SK-N-SH treated with all-trans-retinoic acid at 6 μM for 48 hours (cell line): ENCODE results near the gene RGS6.

Experiments used
- ATAC-seq: fragments of 200-7000 bp; cut with Tn5 transposase; 3 replicates; pipeline ENCODE4 v1.9.1; 2020; ENCODE audit warnings: mild to moderate bottlenecking, moderate library complexity
- ARNTL ChIP-seq: fragments of 450-650 bp; formaldehyde crosslinking; IDR thresholded peaks from 2 replicates; pipeline ENCODE4 v1.5.0; 2020; ENCODE audit warnings: low read depth, mild to moderate bottlenecking, moderate library complexity, borderline replicate concordance
- BACH2 ChIP-seq: fragments of 250-450 bp; sonication (Bioruptor Pico); IDR thresholded peaks from 2 replicates; pipeline ENCODE4 v1.9.0; 2021; ENCODE audit warnings: mild to moderate bottlenecking, borderline replicate concordance
- CREB5 ChIP-seq: fragments of 250-450 bp; sonication (Bioruptor Pico); IDR thresholded peaks from 2 replicates; pipeline ENCODE4 v1.5.1; 2020; ENCODE audit warnings: low read depth, mild to moderate bottlenecking, moderate library complexity
- CSDC2 ChIP-seq: fragments of 250-450 bp; sonication (Bioruptor Pico); IDR thresholded peaks from 2 replicates; pipeline ENCODE4 v1.5.0; 2020; ENCODE audit warnings: mild to moderate bottlenecking, moderate library complexity
- CSRNP3 ChIP-seq: fragments of 250-450 bp; sonication (Bioruptor Pico); IDR thresholded peaks from 2 replicates; pipeline ENCODE4 v1.5.1; 2021; ENCODE audit warnings: mild to moderate bottlenecking, moderate library complexity
- ESRRG ChIP-seq: fragments of 250-450 bp; sonication (Bioruptor Pico); IDR thresholded peaks from 2 replicates; pipeline ENCODE4 v1.6.1; 2021; ENCODE audit warnings: mild to moderate bottlenecking
- GLIS3 ChIP-seq: fragments of 250-450 bp; sonication (Bioruptor Pico); IDR thresholded peaks from 2 replicates; pipeline ENCODE4 v1.5.0; 2020; ENCODE audit warnings: mild to moderate bottlenecking, moderate library complexity
- ISL1 ChIP-seq: fragments of 250-450 bp; sonication (Bioruptor Pico); IDR thresholded peaks from 2 replicates; pipeline ENCODE4 v2.1.2; 2022; ENCODE audit warnings: mild to moderate bottlenecking, moderate library complexity
- OSR1 ChIP-seq: fragments of 250-450 bp; sonication (Bioruptor Pico); IDR thresholded peaks from 2 replicates; pipeline ENCODE4 v1.8.0; 2022; ENCODE audit warnings: moderate library complexity, mild to moderate bottlenecking, inconsistent platforms
- PATZ1 ChIP-seq: fragments of 250-450 bp; sonication (Bioruptor Pico); IDR thresholded peaks from 2 replicates; pipeline ENCODE4 v1.8.0; 2020; ENCODE audit warnings: mild to moderate bottlenecking, moderate library complexity, borderline replicate concordance
- PPARA ChIP-seq: fragments of 250-450 bp; sonication (Bioruptor Pico); IDR thresholded peaks from 2 replicates; pipeline ENCODE4 v1.5.0; 2020; ENCODE audit warnings: mild to moderate bottlenecking, borderline replicate concordance
- RARB ChIP-seq: fragments of 250-450 bp; sonication (Bioruptor Pico); IDR thresholded peaks from 2 replicates; pipeline ENCODE4 v1.8.0; 2021; ENCODE audit warnings: mild to moderate bottlenecking, moderate library complexity
- SNAI2 ChIP-seq: fragments of 250-450 bp; sonication (Bioruptor Pico); IDR thresholded peaks from 2 replicates; pipeline ENCODE4 v1.5.0; 2020; ENCODE audit warnings: mild to moderate bottlenecking, moderate library complexity
- TCF4 ChIP-seq: fragments of 250-450 bp; sonication (Bioruptor Pico); IDR thresholded peaks from 2 replicates; pipeline ENCODE4 v1.8.0; 2021; ENCODE audit warnings: mild to moderate bottlenecking, moderate library complexity, borderline replicate concordance
- TOX ChIP-seq: fragments of 250-450 bp; sonication (Bioruptor Pico); IDR thresholded peaks from 2 replicates; pipeline ENCODE4 v1.8.0; 2021; ENCODE audit warnings: mild to moderate bottlenecking, moderate library complexity, borderline replicate concordance
- TSHZ2 ChIP-seq: fragments of 250-450 bp; sonication (Bioruptor Pico); IDR thresholded peaks from 2 replicates; pipeline ENCODE4 v1.5.0; 2020; ENCODE audit warnings: mild to moderate bottlenecking, moderate library complexity
- ZC3H10 ChIP-seq: fragments of 250-450 bp; sonication (Bioruptor Pico); IDR thresholded peaks from 2 replicates; pipeline ENCODE4 v1.5.1; 2021; ENCODE audit warnings: mild to moderate bottlenecking, moderate library complexity
- ZFP3 ChIP-seq: fragments of 250-450 bp; sonication (Bioruptor Pico); IDR thresholded peaks from 2 replicates; pipeline ENCODE4 v1.5.0; 2020; ENCODE audit warnings: mild to moderate bottlenecking, moderate library complexity
- ZFP30 ChIP-seq: fragments of 450-650 bp; formaldehyde crosslinking; IDR thresholded peaks from 2 replicates; pipeline ENCODE4 v1.5.0; 2022; ENCODE audit warnings: mild to moderate bottlenecking, moderate library complexity
- ZNF565 ChIP-seq: fragments of 450-650 bp; formaldehyde crosslinking; conservative IDR thresholded peaks from 2 replicates; pipeline ENCODE4 v1.5.0; 2020; ENCODE audit warnings: low read depth, mild to moderate bottlenecking, moderate library complexity
- ZNF70 ChIP-seq: fragments of 450-650 bp; formaldehyde crosslinking; IDR thresholded peaks from 2 replicates; pipeline ENCODE4 v1.5.0; 2020; ENCODE audit warnings: mild to moderate bottlenecking, moderate library complexity
- ZNF8 ChIP-seq: fragments of 450-650 bp; formaldehyde crosslinking; IDR thresholded peaks from 2 replicates; pipeline ENCODE4 v1.5.0; 2020; ENCODE audit warnings: mild to moderate bottlenecking, moderate library complexity
- TF ChIP-seq, protein P1 (sequence below): fragments of 250-450 bp; sonication (Bioruptor Pico); IDR thresholded peaks from 2 replicates; pipeline ENCODE4 v1.8.0; 2021; ENCODE audit warnings: low read depth, mild to moderate bottlenecking, moderate library complexity, borderline replicate concordance

The RGS6 gene

DNA sequence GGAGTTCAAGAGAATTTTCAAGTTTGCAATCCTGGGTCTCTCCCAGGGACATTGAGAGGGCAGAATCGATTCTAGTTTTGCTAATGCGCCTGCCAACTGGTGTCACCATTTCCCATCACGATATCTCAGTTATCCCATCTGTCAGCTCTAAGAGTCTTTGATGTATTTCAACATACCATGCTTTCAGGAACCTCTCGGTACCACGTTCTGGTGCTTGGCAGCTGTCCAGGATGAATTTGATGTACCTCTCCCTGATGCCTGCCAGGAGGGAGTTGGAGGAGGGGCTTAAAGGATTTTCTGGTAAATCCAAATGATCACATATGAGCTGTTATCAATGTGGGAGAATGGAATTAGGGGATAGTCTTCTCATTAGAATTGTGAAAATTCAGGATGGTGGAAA, 332.5 kb downstream of the RGS6 start:
- ATAC-seq, result no peak

DNA sequence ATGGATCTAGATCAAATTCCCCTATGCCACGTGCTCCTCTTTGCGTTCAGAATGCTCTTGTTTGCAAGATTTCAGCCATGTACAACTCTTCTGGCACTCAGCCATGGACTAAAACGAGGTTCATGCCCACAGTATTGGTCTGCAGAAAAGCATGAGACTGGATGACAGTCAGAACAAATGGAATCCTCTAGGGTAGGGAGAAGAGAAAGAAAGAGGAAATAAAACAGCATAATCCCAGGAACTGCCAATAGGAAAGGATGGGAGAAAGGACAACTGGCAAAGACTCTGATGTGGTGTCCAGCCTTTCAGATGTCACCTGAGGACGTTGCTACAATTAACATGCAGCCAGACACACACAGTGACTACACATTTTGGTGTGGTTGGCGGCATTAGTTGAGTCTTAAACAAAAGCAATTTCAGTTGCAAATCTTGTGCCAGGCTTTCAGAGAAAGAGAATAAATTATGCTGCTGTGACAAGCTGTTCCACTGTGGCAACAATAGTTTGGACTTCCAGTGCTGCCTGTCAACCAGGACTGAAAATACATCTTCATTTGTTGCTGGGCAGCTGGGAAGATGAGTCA, 338.0 kb downstream of the RGS6 start:
- TF ChIP-seq CSDC2 (no peak), ESRRG (no peak), ZNF70 (CRISPR knock-in tag) (no peak), GLIS3 (CRISPR knock-in tag) (no peak), RARB (CRISPR knock-in tag) (no peak), TOX (CRISPR knock-in tag) (no peak)
- TF ChIP-seq, all 23 proteins: peak for 0
- ATAC-seq, result no peak

More for the DNA sequence above, 332.5 kb downstream of the RGS6 start:
- no peak for TF ChIP-seq TOX (CRISPR knock-in tag)
- TF ChIP-seq ZFP30 (CRISPR knock-in tag), result no peak
- no peak for TF ChIP-seq OSR1
- TF ChIP-seq BACH2, result no peak
- TF ChIP-seq ZNF565, result no peak
- TF ChIP-seq ZFP3 (CRISPR knock-in tag), result no peak
- no peak for TF ChIP-seq ZNF70 (CRISPR knock-in tag)
- TF ChIP-seq TSHZ2, result no peak
- TF ChIP-seq CREB5 (CRISPR knock-in tag), result no peak
- TF ChIP-seq RARB (CRISPR knock-in tag), result no peak
- TF ChIP-seq ZC3H10, result no peak
- no peak for TF ChIP-seq ARNTL
- TF ChIP-seq, protein P1, sequence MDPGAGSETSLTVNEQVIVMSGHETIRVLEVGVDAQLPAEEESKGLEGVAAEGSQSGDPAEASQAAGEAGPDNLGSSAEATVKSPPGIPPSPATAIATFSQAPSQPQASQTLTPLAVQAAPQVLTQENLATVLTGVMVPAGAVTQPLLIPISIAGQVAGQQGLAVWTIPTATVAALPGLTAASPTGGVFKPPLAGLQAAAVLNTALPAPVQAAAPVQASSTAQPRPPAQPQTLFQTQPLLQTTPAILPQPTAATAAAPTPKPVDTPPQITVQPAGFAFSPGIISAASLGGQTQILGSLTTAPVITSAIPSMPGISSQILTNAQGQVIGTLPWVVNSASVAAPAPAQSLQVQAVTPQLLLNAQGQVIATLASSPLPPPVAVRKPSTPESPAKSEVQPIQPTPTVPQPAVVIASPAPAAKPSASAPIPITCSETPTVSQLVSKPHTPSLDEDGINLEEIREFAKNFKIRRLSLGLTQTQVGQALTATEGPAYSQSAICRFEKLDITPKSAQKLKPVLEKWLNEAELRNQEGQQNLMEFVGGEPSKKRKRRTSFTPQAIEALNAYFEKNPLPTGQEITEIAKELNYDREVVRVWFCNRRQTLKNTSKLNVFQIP (CRISPR knock-in tag), result no peak
- no peak for TF ChIP-seq CSRNP3 (CRISPR knock-in tag)
- TF ChIP-seq PPARA, result no peak
- no peak for TF ChIP-seq SNAI2 (CRISPR knock-in tag)
- TF ChIP-seq PATZ1 (CRISPR knock-in tag), result no peak
- no peak for TF ChIP-seq ISL1
- TF ChIP-seq GLIS3 (CRISPR knock-in tag), result no peak

GRCh38 chr14:72270749-72271148, 338.5 kb downstream of the RGS6 start:
- ATAC-seq, result no peak
- no peak for TF ChIP-seq ZNF70 (CRISPR knock-in tag)
- no peak for TF ChIP-seq CSRNP3 (CRISPR knock-in tag)
- TF ChIP-seq TSHZ2, result no peak
- TF ChIP-seq ZFP3 (CRISPR knock-in tag), result no peak
- TF ChIP-seq CREB5 (CRISPR knock-in tag), result no peak
- no peak for TF ChIP-seq ZNF8 (CRISPR knock-in tag)
- TF ChIP-seq BACH2, result no peak
- TF ChIP-seq ZNF565, result no peak
- TF ChIP-seq TCF4 (CRISPR knock-in tag), result no peak
- no peak for TF ChIP-seq CSDC2
- no peak for TF ChIP-seq PPARA
- TF ChIP-seq ARNTL, result no peak
- no peak for TF ChIP-seq GLIS3 (CRISPR knock-in tag)
- TF ChIP-seq ESRRG, result no peak
